DOHH2 (cell line): ENCODE measurements around the gene RALGDS.

Experiments used
- H3F3A ChIP-seq: fragments of 200-600 bp; sonication (generic), shearing (Covaris generic); 2 replicates; pipeline ENCODE4 v1.6.0; 2016; ENCODE audit warnings: antibody characterized with exemption, mild to moderate bottlenecking; ENCODE audit not compliant: control insufficient read depth, insufficient read depth
- H3K27ac ChIP-seq: fragments of 200-600 bp; sonication (generic); 2 replicates; pipeline ENCODE4 v1.5.1; 2014; ENCODE audit warnings: low read depth, mild to moderate bottlenecking, low read length, moderate library complexity
- H3K27me3 ChIP-seq: fragments of 200-600 bp; sonication (generic); 2 replicates; pipeline ENCODE4 v1.6.1; 2014; ENCODE audit warnings: mild to moderate bottlenecking, low read length, mixed read lengths; ENCODE audit not compliant: control insufficient read depth
- H3K36me3 ChIP-seq: fragments of 200-600 bp; sonication (generic); 2 replicates; pipeline ENCODE4 v1.6.1; 2014; ENCODE audit warnings: mild to moderate bottlenecking, low read length, moderate library complexity, mixed read lengths; ENCODE audit not compliant: control insufficient read depth
- H3K4me1 ChIP-seq: fragments of 200-600 bp; sonication (generic); 2 replicates; pipeline ENCODE4 v1.6.1; 2014; ENCODE audit warnings: mild to moderate bottlenecking, low read length, mixed read lengths; ENCODE audit not compliant: control insufficient read depth
- H3K4me2 ChIP-seq: fragments of 200-600 bp; sonication (generic); 2 replicates; pipeline ENCODE4 v1.6.0; 2014; ENCODE audit warnings: mild to moderate bottlenecking, low read length, moderate library complexity
- H3K4me3 ChIP-seq: fragments of 200-600 bp; sonication (generic); 2 replicates; pipeline ENCODE4 v1.5.1; 2014; ENCODE audit warnings: mild to moderate bottlenecking, low read length, mixed read lengths
- H3K79me2 ChIP-seq: fragments of 200-600 bp; sonication (generic); 2 replicates; pipeline ENCODE4 v1.6.1; 2014; ENCODE audit warnings: mild to moderate bottlenecking, low read length, mixed read lengths; ENCODE audit not compliant: control insufficient read depth
- H3K9me2 ChIP-seq: fragments of 200-600 bp; sonication (generic); replicated peaks from 2 replicates; pipeline ENCODE4 v1.6.1; 2014; ENCODE audit warnings: mild to moderate bottlenecking, low read length, mixed read lengths; ENCODE audit not compliant: control insufficient read depth
- H3K9me3 ChIP-seq: fragments of 200-600 bp; sonication (generic); 2 replicates; pipeline ENCODE4 v1.6.1; 2014; ENCODE audit warnings: antibody characterized with exemption, low read length, mixed read lengths; ENCODE audit not compliant: control insufficient read depth, insufficient read depth
- H4K20me1 ChIP-seq: fragments of 200-600 bp; sonication (generic); 2 replicates; pipeline ENCODE4 v1.6.0; 2014; ENCODE audit warnings: low read depth, mild to moderate bottlenecking, antibody characterized with exemption, low read length, moderate library complexity; ENCODE audit not compliant: control insufficient read depth, insufficient read depth
- EZH2phosphoT487 ChIP-seq: fragments of 200-600 bp; sonication (generic); IDR thresholded peaks from 2 replicates; pipeline ENCODE4 v1.6.1; 2017; ENCODE audit warnings: borderline replicate concordance, mild to moderate bottlenecking, antibody characterized with exemption, low read length, moderate library complexity, mixed read lengths
- TF ChIP-seq, protein P1 (sequence below): fragments of 200-600 bp; sonication (generic); IDR thresholded peaks from one replicate; pipeline ENCODE4 v1.5.1; 2014; ENCODE audit warnings: antibody characterized with exemption, mild to moderate bottlenecking, low read depth, low read length; ENCODE audit not compliant: poor library complexity, severe bottlenecking

Gene RALGDS

DNA sequence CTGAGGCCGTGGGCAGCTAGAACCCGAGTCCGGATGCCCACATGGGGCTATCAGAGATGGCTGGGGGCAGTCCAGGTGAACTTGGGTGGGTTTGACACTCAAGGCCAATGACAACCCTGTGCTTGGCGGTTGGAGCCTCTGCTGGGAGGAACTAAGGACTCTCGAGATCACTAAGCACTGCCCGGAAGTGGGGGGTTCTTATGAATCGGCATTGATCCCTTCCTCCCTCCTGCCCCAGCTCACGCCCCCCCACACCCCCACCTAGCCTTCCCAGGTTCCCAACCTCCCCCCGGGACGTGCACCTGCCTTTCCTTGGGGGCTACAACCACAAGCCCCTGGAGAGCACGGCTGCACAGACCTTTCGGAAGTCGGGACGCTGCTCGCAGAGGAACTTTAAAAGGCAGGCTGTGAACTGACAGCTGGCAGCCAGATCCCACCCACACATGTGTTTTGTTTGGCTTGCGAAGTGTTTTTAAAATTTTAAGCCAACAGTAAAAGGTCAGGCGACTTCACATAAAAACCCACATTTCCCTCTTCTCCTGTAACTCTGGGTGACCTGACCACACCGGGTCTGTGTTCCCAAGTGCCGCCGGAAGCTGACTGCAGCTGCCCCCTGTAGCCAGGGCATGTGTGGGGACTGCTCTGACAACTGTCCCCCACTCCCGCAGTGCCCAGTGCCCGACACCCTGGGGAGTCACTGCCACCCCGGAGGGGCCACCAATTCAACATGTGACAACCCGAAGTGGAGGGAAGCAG, 5.1 kb upstream of the RALGDS start:
- peaks cover 3% of the 10 kb centered on the region; the same call in 1 of the 2 replicates for H3K36me3 ChIP-seq
- H3K9me2 ChIP-seq = no peaks in the 10 kb centered on the region
- peaks cover 38% of the 10 kb centered on the region for H3K79me2 ChIP-seq
- H4K20me1 ChIP-seq = peaks cover 15% of the 10 kb centered on the region
- TF ChIP-seq, protein P1, sequence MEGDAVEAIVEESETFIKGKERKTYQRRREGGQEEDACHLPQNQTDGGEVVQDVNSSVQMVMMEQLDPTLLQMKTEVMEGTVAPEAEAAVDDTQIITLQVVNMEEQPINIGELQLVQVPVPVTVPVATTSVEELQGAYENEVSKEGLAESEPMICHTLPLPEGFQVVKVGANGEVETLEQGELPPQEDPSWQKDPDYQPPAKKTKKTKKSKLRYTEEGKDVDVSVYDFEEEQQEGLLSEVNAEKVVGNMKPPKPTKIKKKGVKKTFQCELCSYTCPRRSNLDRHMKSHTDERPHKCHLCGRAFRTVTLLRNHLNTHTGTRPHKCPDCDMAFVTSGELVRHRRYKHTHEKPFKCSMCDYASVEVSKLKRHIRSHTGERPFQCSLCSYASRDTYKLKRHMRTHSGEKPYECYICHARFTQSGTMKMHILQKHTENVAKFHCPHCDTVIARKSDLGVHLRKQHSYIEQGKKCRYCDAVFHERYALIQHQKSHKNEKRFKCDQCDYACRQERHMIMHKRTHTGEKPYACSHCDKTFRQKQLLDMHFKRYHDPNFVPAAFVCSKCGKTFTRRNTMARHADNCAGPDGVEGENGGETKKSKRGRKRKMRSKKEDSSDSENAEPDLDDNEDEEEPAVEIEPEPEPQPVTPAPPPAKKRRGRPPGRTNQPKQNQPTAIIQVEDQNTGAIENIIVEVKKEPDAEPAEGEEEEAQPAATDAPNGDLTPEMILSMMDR = no peak
- TF ChIP-seq EZH2phosphoT487 = no peak
- H3K27ac ChIP-seq = no peak overlapping the region
- H3K27me3 ChIP-seq = no peaks in the 10 kb centered on the region
- no peak overlapping the region for H3K4me3 ChIP-seq
- H3K9me3 ChIP-seq = no peaks in the 10 kb centered on the region
- peaks cover 7% of the 10 kb centered on the region; the same call in 1 of the 2 replicates for H3F3A ChIP-seq
- peaks cover 25% of the 10 kb centered on the region for H3K4me1 ChIP-seq
- H3K4me2 ChIP-seq = no peak overlapping the region

DNA sequence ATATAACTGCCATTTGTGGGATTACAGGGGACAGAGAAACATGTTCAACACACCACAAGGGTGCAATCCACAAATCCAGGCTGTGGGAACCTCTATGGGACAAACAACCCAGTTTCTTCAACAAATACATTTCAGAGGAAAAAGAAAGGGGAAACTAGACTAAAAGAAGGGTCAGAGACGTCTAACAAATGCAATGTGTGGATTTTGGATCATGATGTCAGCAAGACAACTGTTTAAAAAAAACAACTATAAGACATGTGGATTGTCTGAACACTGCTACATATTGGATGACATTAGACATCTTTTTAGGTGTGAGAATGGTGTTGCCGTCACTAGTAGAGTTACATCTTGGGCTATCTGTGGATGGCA, 3.9 kb upstream of the RALGDS start:
- no peak overlapping the region for H3K27ac ChIP-seq
- peaks cover 22% of the 10 kb centered on the region for H4K20me1 ChIP-seq
- H3F3A ChIP-seq = peaks cover 7% of the 10 kb centered on the region; the same call in 1 of the 2 replicates
- no peak overlapping the region for H3K4me3 ChIP-seq
- no peaks in the 10 kb centered on the region for H3K9me3 ChIP-seq
- no peak overlapping the region for H3K4me2 ChIP-seq
- no peak for TF ChIP-seq EZH2phosphoT487
- TF ChIP-seq, protein P1 = no peak
- no peaks in the 10 kb centered on the region for H3K9me2 ChIP-seq
- H3K27me3 ChIP-seq = no peaks in the 10 kb centered on the region
- H3K36me3 ChIP-seq = peaks cover 3% of the 10 kb centered on the region; the same call in 1 of the 2 replicates
- H3K4me1 ChIP-seq = peaks cover 27% of the 10 kb centered on the region
- H3K79me2 ChIP-seq = peaks cover 36% of the 10 kb centered on the region

GRCh38 chr9:133124123-133124906, 3.3 kb upstream of the RALGDS start:
- no peaks in the 10 kb centered on the region for H3K27me3 ChIP-seq
- no peaks in the 10 kb centered on the region for H3K9me2 ChIP-seq
- H3K36me3 ChIP-seq = peaks cover 3% of the 10 kb centered on the region; the same call in 1 of the 2 replicates
- TF ChIP-seq EZH2phosphoT487 = no peak
- TF ChIP-seq, protein P1 = no peak
- H3F3A ChIP-seq = peaks cover 7% of the 10 kb centered on the region; the same call in 1 of the 2 replicates
- no peak overlapping the region for H3K27ac ChIP-seq
- H4K20me1 ChIP-seq = peaks cover 28% of the 10 kb centered on the region
- peaks cover 37% of the 10 kb centered on the region for H3K79me2 ChIP-seq
- peaks cover 27% of the 10 kb centered on the region for H3K4me1 ChIP-seq
- no peak overlapping the region for H3K4me3 ChIP-seq
- no peaks in the 10 kb centered on the region for H3K9me3 ChIP-seq
- H3K4me2 ChIP-seq = no peak overlapping the region
